ENCODE results near the gene CCR1.
"Not testable (repeated sequence)": the region's sequence is repeated elsewhere in the genome, so short reads cannot be mapped to it uniquely, and the experiment has no call there.

Gene CCR1

DNA sequence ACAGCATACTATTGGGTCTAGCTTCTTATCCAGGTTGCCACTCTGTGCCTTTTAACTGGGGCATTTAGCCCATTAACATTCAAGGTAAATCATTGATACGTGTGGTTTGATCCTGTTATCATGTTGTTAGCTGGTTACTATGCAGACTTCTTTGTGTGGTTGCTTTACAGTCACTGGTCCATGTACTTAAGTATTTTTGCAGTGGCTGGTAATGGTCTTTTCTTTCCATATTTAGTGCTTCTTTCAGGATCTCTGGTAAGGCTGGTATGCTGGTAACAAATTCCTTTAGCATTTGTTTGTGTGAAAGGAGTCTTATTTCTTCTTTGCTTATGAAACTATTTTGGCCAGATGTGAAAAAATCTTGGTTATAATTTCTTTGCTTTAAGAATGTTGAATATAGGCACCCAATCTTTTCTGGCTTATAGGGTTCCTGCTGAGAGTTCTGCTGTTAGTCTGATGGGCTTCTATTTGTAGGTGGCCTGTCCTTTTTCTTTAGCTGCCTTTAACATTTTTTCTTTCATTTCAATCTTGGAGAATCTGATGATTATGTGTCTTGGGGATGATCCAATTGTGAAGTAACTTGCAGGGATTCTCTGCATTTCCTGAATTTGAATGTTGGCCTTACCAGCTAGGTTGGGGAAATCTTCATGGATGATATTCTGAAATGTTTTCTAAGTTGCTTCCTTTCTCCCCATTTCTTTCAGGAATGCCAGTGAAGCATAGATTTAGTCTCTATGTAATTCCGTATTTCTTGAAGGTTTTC lies 39.3 kb downstream of the CCR1 start:
- no peak for DNase-seq (ENCODE audit: low read depth)

DNA sequence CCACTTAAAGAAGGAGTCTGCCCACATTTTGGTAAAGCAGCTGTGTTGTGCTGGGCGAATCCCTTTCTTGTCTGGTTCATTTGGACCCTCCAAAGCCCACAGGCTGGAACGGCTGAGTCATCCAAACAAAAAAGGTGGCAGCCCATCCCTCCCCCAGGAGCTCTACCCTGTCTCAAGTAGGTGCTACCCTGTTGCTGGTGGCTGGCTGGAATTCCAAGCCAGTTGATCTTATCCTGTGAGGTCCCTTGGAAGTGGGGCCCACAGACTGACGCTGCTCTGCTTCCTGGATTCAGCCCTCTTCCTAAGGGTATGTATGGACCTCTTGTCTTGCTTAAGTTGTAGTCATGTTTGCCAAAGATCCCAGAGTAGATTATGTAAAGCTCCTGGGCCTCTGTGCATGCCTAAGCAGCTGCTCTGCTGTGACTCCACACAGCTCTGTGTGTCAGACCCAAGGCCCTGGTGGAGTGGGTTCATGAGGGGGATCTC lies 44.5 kb downstream of the CCR1 start:
- no peak for DNase-seq (ENCODE audit: low read depth)

DNA sequence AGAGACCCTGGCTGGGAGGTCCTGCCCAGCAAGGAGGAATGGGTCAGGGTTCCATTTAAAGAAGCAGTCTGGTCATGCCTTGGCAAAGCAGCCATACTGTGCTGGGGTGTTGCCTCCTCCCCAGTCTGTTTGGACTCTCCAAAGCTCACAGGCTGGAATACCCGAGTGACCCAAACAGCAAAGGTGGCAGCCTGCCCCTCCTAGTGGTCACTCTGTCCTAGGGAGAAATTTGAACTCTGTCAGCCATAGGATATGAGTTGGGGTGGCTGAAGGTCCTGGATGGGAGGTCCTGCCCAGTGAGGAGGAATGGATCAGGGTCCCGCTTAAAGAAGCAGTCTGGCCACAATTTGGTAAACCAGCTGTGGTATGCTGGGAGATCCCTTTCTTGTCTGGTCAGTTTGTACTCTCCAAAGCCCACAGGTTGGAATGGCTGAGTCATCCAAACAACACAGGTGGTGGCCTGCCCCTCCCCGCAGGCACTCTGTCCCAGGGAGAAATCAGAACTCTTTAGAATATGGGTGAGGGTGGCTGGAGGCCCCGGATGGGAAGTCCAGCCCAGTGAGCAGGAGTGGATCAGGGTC lies 45.0 kb downstream of the CCR1 start:
- DNase-seq (ENCODE audit: low read depth): no peak

DNA sequence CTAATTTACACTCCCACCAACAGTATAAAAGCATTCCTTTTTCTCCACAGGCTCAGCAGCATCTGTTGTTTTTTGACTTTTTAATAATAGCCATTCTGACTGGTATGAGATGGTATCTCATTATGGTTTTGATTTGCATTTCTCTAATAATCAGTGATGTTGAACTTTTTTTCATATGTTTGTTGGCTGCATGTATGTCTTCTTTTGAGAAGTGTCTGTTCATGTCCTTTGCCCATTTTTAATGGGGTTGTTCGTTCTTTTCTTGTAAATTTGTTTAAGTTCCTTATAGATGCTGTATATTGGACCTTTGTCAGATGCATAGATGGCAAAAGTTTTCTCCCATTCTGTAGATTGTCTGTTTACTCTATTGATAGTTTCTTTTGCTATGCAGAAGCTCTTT lies 50.4 kb downstream of the CCR1 start:
- DNase-seq (ENCODE audit: low read depth): not testable (repeated sequence)

DNA sequence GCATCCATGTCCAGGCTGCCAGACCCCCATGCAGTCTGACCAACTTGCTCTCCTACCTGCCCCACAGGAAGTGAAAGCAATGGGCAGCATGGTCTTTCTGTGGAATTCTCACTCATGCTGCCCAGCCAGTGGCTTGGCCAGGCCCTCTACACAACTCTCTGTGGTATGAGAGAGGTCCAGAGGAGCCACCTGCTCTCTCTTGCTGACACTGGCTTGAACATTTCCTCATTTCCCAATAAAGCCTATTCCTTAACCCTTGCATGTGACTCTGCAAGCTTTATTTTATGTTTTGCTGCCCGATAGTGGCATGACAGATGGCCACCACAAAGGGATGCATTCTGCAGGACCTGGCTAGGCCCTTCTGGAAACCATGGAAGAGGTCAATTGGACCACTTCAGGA lies 53.8 kb downstream of the CCR1 start:
- DNase-seq (ENCODE audit: low read depth): no peak

Measured in T follicular helper cell (primary cell).